AG09309 (cell line): ENCODE measurements around the gene SCN3A.

Source experiments
- DNase-seq: peaks from one replicate; pipeline ENCODE4 v3.0.0-alpha.2; 2010; ENCODE audit warnings: low read depth
- H3K4me3 ChIP-seq: 2 replicates; pipeline ENCODE4 v1.5.1; 2011; ENCODE audit warnings: mild to moderate bottlenecking, low read depth, low read length, moderate library complexity; ENCODE audit not compliant: control insufficient read depth
- TF ChIP-seq, protein P1 (sequence below): IDR thresholded peaks from 2 replicates; pipeline ENCODE4 v1.5.1; 2011; ENCODE audit warnings: mild to moderate bottlenecking, low read depth, low read length, inconsistent platforms; ENCODE audit not compliant: insufficient read depth, control insufficient read depth; ENCODE audit errors: missing control alignments

Gene SCN3A

DNA sequence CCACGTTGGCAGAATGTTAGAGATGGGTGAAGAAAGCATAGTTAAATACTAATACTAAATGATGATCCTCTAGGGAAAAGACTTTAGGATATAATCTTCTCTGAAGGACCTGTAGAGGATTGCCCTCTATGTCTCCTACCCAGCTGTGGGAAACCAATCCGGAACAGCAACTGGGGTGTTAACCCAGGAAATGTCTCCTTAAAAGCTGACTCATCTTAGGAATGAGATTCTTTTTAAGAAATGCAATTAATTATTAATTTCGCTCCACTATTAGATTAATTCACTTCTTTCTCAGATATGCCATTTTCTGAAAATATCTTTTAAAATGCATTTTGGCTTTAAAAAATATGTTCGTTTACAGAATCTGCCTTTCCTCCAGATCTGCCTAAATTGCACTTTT is 7.4 kb downstream of the SCN3A start:
- DNase-seq = no peak
- TF ChIP-seq, protein P1, sequence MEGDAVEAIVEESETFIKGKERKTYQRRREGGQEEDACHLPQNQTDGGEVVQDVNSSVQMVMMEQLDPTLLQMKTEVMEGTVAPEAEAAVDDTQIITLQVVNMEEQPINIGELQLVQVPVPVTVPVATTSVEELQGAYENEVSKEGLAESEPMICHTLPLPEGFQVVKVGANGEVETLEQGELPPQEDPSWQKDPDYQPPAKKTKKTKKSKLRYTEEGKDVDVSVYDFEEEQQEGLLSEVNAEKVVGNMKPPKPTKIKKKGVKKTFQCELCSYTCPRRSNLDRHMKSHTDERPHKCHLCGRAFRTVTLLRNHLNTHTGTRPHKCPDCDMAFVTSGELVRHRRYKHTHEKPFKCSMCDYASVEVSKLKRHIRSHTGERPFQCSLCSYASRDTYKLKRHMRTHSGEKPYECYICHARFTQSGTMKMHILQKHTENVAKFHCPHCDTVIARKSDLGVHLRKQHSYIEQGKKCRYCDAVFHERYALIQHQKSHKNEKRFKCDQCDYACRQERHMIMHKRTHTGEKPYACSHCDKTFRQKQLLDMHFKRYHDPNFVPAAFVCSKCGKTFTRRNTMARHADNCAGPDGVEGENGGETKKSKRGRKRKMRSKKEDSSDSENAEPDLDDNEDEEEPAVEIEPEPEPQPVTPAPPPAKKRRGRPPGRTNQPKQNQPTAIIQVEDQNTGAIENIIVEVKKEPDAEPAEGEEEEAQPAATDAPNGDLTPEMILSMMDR = no peak

DNA sequence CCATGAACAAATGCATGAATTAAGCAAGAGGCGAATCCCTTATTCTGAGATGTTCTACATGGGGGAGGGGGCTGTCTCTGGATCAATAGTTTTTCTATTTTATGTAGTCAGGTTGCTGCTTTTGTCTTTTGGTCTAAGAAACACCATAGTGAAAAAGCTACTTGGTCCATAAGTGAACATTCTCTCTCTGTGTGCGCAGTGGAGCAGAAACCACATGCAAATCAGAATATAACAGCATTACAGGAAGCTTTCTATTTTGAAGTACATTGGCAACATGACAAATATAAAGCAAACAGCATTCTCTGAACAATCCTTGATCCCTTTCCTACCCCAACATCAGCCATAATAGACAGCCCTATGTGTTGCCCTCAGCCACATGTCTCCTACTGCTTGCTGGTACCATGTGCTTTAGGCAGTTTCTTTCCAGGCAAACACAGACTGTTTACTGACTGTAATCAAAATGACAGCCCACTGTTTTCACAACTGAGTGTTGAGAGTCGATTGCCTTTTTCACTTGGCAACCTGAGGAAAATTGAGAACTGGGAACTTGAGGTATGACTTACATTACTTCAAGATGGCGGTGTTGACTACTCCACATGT is 10.6 kb downstream of the SCN3A start:
- no peak overlapping the region for H3K4me3 ChIP-seq
- DNase-seq = no peak
- TF ChIP-seq, protein P1 = no peak

More for the DNA sequence above, 7.4 kb downstream of the SCN3A start:
- no peak overlapping the region for H3K4me3 ChIP-seq

DNA sequence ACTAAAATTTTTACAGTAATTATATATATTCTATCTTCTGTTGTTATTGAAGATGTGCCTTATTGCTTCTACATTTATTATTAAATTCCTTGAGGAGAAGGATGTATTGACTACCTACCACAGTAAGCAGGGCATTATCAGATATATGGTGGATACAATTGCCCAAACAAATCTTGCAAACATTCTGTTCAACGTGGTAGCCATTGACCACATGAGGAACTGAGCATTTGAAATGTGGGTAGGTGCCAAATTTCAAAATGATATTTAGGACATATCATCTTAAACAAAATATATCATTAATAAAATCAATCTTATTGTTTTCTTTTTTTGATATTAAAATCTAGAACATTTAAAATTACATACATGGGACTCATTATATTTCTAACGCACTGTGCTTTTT is 11.1 kb downstream of the SCN3A start:
- no peak for DNase-seq
- no peak overlapping the region for H3K4me3 ChIP-seq
- TF ChIP-seq, protein P1 = no peak

DNA sequence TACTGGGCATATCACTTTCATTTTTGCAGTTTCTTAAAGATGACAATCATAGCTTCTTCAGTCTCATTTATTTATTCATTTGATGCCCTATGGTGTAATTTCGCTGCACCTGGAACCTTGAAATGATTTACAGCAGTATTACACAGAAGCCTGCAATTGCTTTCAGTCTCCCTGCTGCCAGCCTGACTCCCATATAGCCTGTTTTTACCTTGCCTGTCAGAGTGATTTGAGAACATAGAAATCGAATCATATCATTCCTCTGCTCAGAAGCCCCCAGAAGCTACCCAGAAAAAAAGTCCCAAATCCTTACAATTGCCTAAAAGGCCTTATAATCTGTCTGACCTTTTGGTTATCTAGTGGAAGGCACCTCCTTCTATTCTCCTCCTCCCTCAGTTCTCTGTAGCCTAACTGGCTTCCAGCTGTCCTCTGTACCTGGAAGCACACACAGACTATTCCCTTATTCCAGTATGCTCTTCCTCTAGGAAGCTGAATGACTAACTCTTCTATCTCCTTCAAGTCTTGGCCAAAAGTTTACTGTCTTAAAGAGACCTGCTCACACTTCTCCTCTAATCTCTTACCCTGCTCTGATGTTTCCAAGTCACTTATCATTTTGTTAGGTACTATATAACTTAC is 12.6 kb downstream of the SCN3A start:
- DNase-seq = no peak
- TF ChIP-seq, protein P1 = no peak
- H3K4me3 ChIP-seq = no peak overlapping the region

DNA sequence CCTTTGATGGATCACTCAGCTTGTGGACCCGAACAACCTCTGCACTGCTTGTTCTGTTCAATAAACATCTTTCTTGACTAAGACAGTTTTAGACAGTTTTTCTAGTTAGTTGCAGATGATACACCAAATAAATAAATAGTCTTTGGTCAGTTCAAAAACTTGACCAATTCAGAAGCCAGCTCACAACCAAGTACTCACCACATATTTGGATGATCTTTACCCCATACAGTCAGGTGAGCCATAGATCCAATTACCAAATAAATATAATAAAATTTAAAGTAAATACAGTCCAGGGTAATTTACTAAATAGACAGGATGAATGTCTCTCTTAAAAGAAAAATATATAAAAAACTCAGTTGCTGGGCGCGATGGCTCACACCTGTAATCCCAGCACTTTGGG is 18.2 kb downstream of the SCN3A start:
- TF ChIP-seq, protein P1 = no peak
- H3K4me3 ChIP-seq = no peak overlapping the region
- no peak for DNase-seq

DNA sequence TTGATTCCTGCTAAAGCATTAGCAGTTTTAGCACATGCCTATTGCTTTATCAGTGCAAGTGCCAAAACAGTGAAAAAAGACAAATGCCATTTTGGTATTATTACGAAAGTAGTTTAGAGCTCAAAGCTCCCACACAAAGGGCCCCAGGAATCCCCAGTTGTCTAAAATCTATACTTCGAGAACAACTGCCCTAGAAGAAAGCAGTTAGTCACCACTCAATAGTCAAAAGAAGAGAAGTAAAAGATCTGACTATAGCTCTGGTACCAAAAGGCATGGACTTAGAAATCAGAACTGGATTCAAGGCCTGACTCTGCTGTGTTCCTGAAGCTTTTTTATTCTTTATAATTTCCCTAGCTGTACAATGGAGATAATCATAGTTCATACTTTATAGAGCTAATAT is 21.8 kb downstream of the SCN3A start:
- H3K4me3 ChIP-seq = no peak overlapping the region
- TF ChIP-seq, protein P1 = no peak
- no peak for DNase-seq
